Hepatocyte (in vitro differentiated cells): ENCODE measurements around the gene RGS6.

ENCODE experiments used
- CTCF ChIP-seq: fragments of 200-600 bp; sonication (generic); IDR thresholded peaks from 2 replicates; pipeline ENCODE4 v1.5.1; 2016; ENCODE audit warnings: antibody characterized with exemption, mild to moderate bottlenecking; ENCODE audit not compliant: poor library complexity
- EZH2 ChIP-seq: fragments of 200-600 bp; sonication (generic); IDR thresholded peaks from 2 replicates; pipeline ENCODE4 v1.6.1; 2016; ENCODE audit warnings: antibody characterized with exemption, mild to moderate bottlenecking, borderline replicate concordance
- EZH2phosphoT487 ChIP-seq: fragments of 200-600 bp; sonication (generic); IDR thresholded peaks from one replicate; pipeline ENCODE4 v1.6.1; 2018; ENCODE audit warnings: antibody characterized with exemption, mild to moderate bottlenecking, low read depth, moderate library complexity; ENCODE audit not compliant: unreplicated experiment, severe bottlenecking

GRCh38 chr14:72519543-72519942, 587.3 kb downstream of the RGS6 start:
- no peak for TF ChIP-seq CTCF
- no peak for TF ChIP-seq EZH2
- TF ChIP-seq EZH2phosphoT487 = no peak
